Lung microvascular endothelial cell (primary cell): ENCODE results near the gene SCN2A. TPM values are rescaled to one million over a fixed set of nuclear protein-coding genes. Genes with fewer than 3 reads are reported as not detected.
"Not testable (repeated sequence)": the region's sequence is repeated elsewhere in the genome, so short reads cannot be mapped to it uniquely, and the experiment has no call there.

Source experiments
- DNase-seq, 2 donors: peaks; one replicate each; pipeline versions ENCODE4 v3.0.0 to v3.0.0-alpha.2; 2010; ENCODE audit warnings: low read depth in 2 of 2
- total RNA-seq: library from RNA; depleted of rRNA; stranded (reverse); fragments of >200 nt; gene quantifications from 2 replicates; pipeline ENCODE4 v1.2.1, GENCODE V29; 2014

The SCN2A gene
- total RNA-seq, 1 donor from 2014 or later = under 0.01 TPM

DNA sequence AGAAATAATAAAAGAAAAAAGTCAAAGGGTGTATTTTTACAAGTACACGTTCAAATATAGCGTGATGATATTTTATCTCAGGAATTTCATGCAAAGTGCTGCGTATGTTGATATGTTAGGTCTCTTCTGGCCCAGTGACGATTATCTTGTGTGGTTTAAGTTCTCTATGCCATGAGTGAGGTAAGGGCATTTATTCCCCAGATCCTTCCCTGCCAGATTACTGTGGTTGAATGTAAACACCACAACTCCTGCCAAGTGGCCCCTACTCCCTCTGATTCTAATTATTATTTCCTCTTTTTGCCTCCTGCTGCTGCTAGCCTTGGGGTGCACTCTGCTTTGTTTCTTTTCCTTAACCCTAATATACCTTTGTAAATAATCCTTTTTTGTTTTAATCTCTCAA, 12.2 kb downstream of the SCN2A start:
- DNase-seq = no peak

DNA sequence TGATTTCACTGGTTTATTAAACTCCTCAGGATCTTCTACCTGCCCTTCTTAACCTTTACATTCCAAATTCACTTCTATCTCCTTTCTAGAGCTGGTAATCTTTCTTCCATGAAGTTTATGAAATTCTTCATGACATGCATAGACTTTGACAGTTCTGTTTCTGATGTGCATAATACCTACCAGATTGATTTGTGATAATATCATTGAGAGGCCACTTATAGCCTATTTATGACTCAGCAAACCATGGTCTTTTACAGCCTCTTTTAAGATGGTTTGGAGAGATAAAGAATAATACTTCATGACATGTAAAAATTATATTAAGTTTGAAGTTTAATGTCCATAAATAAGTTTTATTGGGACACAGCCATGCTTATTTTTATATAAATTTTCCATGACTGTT, 14.0 kb downstream of the SCN2A start:
- no peak for DNase-seq

DNA sequence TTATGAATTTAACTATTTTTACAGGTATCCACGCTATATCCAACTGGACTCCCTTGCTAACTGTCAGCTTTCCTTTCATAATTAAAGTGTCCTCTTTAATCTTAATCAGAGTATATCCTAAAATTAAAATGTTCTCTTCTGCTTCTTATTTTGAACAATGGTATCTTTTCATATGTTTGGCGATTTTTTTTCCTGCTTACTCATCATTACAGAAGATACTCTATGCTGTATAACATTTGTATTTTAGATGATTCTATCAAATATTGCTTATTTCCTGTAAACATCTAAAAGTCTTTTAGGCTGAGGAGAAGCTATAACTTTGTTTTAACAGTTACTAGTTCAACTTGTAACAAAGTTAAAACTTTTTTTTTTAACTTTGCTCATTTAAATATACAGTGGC, 17.4 kb downstream of the SCN2A start:
- DNase-seq = no peak

DNA sequence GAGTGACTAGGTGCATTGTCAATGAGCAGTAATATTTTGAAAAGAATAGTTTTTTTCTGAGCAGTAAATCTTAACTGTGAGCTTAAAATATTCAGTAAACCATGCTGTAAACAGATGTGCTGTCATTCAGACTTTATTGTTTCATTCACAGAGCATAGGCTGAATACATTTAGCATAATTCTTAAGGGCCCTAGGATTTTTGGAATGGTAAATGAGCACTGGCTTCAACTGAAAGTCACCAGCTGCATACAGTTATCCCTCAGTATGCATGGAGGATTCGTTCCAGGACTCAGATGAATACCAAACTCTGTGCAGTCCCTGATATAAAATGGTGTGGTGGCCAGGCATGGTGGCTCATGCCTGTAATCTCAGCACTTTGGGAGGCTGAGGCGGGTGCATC, 21.1 kb downstream of the SCN2A start:
- DNase-seq = not testable (repeated sequence)

DNA sequence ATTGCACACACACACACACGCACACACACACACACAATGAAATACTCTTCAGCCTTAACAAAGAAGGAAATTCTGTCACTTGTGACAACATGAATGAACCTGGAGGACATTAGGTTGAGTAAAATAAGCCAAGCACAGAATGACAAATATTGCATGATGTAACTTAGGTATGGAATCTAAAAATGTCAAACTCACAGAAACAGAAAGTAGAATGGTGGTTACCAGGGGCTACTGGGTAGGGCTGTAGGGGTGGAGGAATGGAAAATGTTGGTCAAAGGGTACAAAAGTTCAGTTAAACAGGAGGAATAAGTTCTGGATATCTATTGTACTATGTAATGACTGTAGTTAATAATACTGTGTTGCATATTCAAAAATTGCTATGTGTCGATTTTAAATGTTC, 29.5 kb downstream of the SCN2A start:
- DNase-seq = no peak

DNA sequence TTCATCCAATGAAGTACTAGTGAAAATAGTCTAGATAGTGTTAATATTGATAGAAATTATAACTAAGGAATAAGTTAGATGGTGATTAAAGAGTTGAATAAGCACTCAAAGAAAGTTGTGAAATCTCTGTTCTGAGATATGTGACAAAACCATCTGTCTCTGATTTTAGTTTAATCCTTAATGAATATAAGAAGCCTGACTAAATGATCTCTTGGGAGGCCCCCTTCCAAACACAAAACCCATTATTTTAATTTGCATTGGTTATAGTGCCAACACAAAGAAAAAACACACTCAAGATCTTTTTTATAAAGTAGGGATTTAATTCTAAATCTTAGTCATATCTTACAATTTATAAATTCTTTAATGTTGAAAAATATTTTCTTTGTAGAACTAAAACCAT, 34.0 kb downstream of the SCN2A start:
- DNase-seq = no peak

DNA sequence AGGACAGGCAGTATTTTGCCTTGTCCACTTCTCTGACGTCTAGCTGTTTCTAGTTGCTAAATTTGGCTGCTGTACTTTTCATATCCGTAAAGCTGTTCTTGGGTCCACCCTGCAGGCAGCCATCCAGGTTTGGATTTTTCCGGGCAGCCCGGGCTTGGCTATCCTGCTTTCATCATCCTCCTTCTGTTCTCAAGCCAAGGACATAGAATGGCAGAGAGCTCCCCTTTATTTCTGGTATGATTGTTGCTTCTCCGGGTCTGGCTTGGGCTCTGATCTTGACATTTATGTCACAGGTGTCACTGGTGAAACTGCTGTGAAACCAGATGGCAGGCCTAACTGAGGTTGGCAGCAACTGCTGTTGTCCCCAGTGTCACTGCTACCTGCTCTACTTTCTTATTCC, 35.5 kb downstream of the SCN2A start:
- DNase-seq = no peak

DNA sequence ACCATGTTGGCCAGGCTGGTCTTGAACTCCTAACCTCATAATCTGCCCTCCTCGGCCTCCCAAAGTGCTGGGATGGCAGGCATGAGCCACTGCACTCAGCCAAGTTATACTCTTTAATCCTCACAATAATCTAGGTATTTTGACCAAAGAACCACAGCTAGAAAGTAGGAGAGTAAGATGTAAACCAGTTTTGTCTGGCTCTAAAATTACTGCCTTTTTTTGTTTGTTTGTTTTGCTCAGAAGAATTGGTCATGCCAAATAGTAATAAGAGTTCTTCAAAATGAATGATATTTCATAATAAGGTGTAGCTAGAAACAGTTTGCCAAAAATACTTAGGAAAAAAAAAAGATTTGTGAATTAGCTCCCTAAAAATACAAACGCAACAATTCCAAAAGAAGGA, 36.7 kb downstream of the SCN2A start:
- DNase-seq = no peak

DNA sequence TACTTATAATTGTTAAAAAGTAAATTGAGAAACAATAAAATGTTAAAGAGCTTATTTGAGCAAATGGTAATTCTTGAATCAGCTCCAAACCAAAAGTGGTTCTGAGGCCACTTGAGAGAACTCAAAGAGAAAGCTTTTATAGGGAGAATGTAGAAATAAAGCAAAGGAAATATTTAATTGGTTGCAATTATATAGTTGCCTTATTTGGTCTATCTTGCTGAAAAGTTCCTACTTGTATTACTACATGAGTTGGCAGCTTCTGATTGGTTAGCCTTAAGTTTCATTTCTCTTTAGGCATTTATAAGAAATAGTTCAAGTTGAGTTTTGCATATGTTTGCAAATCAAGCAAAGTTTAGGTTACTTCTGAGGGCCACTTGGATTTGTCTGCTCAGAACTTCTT, 38.1 kb downstream of the SCN2A start:
- no peak for DNase-seq

DNA sequence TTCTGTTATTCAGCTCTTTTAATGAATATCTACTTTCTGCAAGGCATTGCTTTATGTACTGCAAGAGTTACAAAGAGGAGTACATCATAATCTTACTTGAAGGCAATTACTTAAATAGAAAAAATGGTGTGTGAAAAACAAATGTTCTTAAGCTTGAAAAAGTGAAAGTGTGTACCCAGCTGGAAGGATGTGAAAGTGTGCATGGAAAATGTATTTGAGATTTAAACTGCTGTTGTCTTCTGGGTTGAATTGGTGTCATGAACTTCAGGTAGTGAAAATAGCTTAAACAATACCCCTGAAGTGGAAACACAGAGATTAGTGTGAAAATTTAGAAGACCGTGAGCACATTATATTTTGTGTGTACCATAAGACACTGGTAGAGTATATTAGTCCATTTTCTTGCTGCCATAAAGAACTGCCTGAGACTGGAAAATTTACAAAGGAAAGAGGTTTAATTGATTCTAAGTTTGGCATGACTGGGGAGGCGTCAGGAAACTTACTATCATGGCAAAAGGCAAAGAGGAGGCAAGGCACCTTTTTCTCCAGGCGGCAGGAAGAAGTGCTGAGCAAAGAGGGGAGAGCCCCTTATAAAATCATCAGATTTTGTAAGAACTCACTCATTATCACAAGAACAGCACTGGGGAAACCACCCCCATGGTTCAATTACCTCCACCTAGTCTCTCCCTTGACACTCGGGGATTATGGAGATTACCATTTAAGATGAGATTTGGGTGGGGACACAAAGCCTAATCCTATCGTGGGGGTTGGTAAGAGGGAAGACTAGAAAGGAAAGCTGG, 38.8 kb downstream of the SCN2A start:
- DNase-seq = no peak

DNA sequence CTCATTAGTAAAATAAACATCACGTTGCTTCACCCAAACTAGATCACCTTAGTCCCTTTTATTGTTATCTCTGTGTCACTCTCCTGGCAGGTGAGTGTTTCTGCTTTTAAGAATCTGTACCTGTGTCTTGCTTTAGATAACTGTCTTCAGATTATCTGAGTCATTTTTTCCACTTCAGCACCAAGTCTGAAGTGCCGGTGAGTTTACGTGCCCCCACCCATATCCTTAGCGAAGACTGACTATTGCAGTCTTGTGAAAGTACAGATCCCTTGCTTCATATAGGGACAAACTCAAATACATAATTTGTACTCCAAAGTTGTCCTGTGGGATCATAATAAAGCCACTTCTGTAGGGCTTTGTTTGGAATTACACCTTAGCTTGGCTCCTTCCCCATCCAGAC, 41.1 kb downstream of the SCN2A start:
- no peak for DNase-seq

DNA sequence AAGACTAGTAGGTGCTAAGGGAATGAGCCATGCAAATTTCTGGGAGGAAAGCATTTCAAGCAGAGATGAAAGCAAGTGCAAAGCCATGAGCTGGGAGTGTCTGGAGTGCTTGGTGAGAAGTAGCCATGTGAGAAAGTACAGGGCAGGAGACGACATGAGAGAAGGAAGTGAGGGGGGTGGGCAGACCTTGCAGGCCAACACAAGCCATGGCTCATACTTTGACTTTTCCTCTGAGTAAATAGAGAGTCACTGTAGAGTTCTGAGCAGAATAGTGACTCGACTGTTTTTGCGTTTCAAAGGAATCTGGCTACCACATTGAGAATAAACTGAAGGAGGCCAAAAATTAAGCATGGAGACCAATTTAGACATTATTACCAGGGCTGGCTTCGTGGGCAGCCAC, 42.2 kb downstream of the SCN2A start:
- DNase-seq = no peak

DNA sequence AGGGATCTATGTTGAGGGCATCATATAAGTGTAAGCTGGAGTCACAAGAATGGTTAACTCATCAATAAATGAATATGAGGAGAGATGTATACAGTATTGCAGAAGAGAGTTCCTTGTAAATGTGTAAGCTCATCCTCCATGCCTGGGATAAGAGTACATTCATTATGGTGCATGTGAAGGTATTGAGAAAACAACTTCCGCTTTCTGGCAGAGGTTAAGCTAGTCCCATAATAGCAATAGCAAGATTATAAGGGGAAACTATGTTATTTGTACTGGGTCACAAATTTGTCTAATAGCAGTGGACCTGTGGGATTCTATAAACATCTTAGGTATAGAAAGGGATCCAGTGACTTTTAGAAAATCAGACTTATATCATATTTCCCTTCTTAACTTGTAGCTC, 44.1 kb downstream of the SCN2A start:
- DNase-seq = no peak

DNA sequence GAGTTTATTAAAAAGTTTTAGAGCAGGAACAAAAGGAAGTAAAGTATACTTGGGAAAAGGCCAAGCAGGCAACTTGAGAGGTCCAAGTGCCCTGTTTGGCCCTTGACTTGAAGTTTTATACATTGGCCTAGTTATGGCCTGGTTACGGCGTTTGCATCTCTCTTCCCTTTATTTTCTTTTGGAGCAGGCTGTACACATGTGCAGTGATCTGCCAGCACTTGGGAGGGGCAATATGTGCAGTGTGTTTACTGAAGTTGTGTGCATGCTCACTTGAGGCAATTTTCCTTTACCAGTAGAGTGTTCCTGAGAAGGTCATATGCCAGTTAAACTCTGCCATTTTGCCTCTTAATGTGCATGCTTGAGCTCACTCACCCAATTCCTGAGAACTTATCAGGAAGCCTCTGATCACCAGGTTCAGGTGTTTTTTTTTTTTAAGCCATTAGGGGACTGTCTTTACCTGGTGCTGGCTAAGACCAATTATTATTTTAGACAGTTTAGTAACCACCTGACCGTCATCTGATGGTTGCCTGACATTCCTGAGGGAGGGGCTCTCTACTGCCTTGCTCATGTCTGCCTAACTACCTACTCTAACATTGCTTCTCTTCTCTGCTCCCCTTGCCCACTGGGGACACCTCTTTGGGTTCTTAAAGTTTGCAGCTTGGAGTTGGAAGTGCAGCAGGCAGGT, 48.0 kb downstream of the SCN2A start:
- DNase-seq = no peak

DNA sequence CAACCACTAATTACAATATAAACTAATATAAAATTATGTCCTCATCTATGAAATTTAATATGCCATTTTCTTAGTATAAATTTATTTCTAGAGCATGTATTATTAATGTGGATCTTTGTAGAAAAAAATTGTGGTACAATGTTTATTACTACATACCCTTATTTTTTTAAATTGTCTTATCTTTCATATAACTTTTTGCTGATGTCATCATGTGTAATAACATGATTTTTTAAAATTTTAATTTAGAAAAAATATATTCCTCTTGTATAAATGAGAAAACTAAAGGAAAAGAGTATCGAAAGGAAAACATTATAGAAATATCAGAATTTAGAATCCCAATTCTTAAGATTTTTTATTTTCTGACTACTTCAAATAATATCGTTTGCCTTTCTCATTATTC, 49.9 kb downstream of the SCN2A start:
- DNase-seq = no peak

DNA sequence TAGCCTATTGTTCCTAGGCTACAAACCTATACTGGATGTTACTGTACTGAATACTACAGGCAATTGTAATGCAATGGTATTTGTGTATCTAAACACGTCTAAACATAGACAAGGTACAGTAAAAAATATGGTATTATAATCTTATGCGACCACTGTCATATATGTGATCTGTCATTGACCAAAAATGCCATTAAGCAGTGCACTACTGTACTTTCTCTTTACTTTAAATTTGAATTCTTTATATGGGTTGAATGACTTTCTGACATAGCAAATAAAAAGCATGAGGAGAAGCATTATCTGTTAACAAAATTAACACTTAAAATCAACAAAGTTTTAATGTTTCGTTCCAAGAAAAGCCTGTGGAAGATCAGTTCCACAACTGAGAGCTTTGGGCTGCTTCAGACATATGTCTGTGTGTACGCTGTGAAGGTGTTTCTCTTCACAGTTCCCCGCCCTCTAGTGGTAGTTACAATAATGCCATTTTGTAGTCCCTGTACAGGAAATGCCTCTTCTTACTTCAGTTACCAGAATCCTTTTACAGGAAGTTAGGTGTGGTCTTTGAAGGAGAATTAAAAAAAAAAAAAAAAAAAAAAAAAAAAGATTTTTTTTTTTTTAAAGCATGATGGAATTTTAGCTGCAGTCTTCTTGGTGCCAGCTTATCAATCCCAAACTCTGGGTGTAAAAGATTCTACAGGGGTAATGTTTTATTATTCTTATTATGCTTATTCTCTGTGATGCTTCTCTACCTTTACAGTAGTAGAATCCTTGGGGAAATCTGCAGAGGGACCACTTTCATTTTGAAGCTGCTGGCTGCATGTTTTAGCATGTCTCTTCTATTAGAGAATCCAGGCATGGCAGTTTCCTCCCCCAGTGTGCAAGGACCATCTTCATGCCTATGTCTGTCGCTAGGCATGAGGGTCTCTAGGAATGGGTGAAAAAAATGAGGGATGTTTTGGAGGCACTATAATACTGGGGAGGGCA, 54.5 kb downstream of the SCN2A start:
- DNase-seq = peak; percentile 80 to 85

DNA sequence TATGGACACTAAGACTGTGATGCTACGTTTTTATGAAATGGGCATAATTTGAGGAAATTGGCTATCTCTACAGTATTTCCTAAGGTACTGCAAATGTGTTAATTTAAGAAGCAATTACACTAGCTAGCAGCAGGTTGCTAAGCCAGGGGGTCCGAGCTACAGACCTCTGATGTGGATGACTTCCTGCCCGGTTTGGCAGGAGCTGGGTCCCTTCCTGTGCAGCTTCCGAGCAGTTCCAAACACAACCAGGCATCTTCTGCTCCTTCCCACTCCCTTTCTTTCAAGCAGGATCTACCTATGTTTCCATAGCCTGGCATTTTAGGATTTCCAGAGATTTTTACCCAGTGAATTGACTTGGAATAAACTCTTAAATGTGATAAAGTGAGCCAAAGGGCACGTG, 55.7 kb downstream of the SCN2A start:
- DNase-seq = no peak

DNA sequence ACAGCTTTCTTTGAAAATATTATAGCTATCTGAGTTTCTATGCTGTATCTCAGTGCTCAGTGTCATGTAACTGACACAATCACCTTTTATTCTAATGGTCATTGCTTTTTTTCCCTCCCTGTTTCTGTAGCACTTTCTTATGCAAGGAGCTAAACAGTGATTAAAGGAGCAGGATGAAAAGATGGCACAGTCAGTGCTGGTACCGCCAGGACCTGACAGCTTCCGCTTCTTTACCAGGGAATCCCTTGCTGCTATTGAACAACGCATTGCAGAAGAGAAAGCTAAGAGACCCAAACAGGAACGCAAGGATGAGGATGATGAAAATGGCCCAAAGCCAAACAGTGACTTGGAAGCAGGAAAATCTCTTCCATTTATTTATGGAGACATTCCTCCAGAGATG, 56.4 kb downstream of the SCN2A start:
- no peak for DNase-seq

DNA sequence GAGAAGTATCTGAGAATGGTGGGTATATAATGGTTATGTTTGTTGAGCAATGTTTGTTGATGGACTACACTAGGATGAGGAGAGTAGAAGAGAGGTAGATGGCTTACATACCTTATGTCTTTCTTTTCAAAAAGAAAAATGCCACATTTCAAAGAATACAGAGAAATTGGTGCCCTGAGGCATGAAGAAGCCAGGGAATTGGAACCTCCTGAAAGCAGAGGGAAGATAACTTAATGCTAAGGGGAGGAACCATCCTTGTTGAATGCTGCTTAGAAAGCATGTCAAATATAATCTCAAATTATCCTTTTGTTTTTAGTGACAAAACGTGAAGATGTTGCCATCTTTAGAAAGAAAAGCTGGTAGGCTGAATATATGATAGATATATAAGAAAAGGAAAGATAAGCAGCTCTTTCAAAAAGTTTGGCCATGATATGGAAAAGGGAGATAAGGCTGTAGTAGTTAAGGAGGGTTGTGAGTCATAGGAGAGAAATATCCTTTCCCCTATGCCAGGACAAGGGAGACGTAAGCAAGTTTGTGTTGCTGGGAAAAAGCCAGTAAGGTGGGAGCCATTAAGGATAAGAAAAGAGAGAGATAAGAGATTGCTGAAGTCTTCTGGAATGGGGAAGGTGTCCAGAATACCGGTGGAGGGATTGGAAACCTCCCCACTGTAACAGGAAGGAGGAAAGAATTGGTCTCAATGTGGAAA, 66.3 kb downstream of the SCN2A start:
- no peak for DNase-seq

DNA sequence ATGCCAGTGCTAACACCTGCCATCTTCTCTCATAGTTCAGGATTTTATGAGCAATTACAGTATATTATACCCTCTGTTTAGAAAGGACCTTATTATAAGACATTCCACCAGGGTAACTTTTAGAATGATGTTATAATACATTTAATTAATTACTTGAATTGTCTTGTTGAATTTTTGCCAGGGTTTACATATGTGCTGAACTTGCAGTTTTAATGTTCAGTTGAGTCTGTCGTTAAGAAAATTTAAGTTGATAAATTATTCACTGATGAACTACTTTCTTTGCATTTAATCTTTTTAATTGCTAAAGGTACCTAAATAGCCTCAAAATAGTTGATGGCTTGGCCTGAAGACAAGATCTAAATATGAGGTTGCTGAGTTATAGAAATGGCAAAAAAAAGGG, 68.1 kb downstream of the SCN2A start:
- no peak for DNase-seq

DNA sequence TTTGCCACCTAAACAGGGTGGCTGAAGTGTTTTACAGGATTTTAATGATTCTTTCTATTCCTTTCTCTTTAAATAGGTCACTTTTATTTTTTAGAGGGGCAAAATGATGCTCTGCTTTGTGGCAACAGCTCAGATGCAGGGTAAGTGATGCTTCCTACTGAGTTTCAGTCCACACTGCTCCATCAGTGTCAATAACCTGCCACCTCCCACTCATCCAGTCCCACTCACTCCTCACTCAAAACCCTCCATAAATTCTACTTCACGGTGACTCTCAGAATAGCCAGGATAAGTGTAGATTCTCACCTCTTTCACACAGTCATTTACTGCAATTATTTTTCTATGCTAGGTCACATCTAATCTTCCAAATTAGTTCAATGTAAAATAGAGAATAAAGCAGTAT, 72.7 kb downstream of the SCN2A start:
- no peak for DNase-seq

DNA sequence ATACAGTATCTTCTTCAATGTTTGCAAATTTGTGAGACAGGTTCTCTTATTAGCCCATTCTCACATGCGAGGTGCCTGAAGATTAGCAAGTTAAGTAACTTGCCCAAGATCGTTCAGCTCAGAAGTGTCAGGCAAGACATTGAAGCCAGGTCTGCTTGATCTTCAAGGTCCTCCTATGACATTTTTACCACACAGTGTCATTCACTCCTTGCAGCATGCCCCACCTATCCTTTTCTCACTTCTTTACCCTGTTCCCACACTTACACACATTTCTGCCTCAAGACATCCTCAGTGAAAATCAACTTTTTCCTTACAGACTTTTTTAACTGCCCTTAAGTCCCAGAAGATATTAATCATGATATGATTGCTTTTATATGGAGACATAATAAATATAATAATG, 73.8 kb downstream of the SCN2A start:
- DNase-seq = no peak
